Measurements from ENCODE around the gene SPEM2.
A peak's percentile ranks its signal among the peaks of the same experiment; 100 is the strongest.

SPEM2 gene

DNA sequence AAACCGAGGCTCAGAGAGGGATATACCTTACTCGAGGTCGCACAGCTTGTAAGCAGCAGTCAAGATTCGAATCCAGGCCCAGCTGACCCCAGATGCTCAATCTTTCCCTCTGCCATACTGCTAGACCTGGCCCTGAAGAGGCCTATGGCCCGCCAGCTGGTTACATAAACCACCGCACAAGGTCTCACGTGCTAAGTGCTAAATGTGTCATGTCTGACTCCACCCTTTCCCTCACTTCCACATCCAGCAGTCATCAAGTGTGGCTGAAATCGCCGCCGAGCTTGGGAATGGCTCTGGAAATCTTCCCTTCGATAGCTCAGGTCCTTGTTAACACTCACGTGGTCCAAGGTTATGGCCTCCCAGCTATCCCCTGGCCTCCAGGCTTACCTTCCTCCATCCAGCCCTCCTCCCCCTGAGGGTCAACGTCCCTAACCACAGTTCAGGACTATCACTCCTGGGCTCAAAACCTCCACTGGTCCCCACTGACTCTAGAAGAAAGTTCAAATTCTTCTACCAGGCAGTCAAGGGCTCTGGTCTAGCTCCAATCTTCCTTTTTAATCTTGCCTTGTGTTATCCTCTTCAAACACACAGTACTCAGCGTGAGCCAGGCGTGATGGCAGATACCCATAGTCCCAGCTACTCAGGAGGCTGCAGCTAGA lies 50.5 kb downstream of the SPEM2 start:
- DNase-seq = peak; percentile 42

DNA sequence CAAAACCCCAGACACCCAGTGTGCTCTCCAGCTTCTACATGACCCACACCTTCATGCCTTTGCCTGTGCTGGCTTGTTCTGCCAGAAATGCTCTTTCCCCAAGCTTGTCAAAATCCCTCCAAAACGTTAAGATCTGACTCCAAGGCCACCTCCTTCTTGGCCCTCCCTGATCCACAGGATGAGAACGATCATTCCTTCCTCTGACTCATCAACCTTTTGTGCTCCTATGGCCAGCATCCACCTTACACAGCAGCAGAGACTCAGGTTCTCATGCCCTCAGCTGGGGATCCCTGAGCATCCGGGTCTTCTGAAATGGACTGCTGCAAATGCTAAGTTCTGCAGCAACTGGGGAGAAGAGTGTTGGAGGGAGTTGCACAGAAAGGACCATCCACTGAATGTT lies 51.1 kb downstream of the SPEM2 start:
- no peak for DNase-seq

DNA sequence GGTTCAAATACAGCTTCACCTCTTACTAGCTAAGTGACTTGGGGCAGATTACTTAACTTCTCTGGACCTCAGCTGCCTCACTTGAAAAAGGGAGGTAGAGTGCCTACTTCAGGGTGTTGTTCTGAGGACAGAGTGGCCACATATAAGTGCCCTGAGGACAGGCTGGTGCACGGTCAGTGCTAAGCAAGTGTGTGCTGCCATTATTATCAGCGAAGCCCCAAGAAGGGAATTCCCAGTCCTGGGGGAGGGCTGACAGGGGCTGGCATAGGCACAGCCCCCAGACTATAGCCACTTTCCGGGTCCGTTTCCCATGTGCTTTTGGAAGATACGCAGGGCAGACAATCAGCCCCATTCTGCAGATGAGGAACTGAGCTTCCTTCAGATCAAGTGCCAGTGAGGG lies 51.5 kb downstream of the SPEM2 start:
- DNase-seq = no peak

All from CD4-positive, alpha-beta T cell treated with Interleukin-17A for 1 hour (primary cell).